KOPT-K1 (cell line): ENCODE results near the gene ZNF335.
"Not testable (repeated sequence)": the region's sequence is repeated elsewhere in the genome, so short reads cannot be mapped to it uniquely, and the experiment has no call there.

ENCODE experiments used
- H3K27ac ChIP-seq: fragments of 200-600 bp; sonication (generic); 2 replicates; pipeline ENCODE4 v1.5.1; 2016; ENCODE audit warnings: antibody characterized with exemption, mild to moderate bottlenecking, low read depth, low read length; ENCODE audit not compliant: poor library complexity, severe bottlenecking
- H3K36me3 ChIP-seq: fragments of 200-600 bp; sonication (generic); 2 replicates; pipeline ENCODE4 v1.5.1; 2017; ENCODE audit warnings: antibody characterized with exemption, mild to moderate bottlenecking, low read length, moderate library complexity; ENCODE audit not compliant: insufficient read depth
- H3K9me3 ChIP-seq: fragments of 200-600 bp; sonication (generic); 2 replicates; pipeline ENCODE4 v1.5.1; 2017; ENCODE audit warnings: antibody characterized with exemption, low read length, mild to moderate bottlenecking; ENCODE audit not compliant: insufficient read depth, poor library complexity, severe bottlenecking

The ZNF335 gene

GRCh38 chr20:45944151-45944964 is 27.6 kb downstream of the ZNF335 start:
- no peak overlapping the region for H3K27ac ChIP-seq
- H3K36me3 ChIP-seq: peaks cover 97% of the 10 kb centered on the region
- H3K9me3 ChIP-seq: no peaks in the 10 kb centered on the region

- Histone ChIP-seq H3K27ac (no peak overlapping the region), H3K36me3 (peaks cover 97% of the 10 kb centered on the region), H3K9me3 (no peaks in the 10 kb centered on the region)
Measured at GRCh38 chr20:45943613-45944012, 28.4 kb downstream of the ZNF335 start.

- no peak overlapping the region for H3K27ac ChIP-seq
- H3K36me3 ChIP-seq: peaks cover 87% of the 10 kb centered on the region
- no peaks in the 10 kb centered on the region for H3K9me3 ChIP-seq
Measured at GRCh38 chr20:45940469-45940868, 31.5 kb downstream of the ZNF335 start.

DNA sequence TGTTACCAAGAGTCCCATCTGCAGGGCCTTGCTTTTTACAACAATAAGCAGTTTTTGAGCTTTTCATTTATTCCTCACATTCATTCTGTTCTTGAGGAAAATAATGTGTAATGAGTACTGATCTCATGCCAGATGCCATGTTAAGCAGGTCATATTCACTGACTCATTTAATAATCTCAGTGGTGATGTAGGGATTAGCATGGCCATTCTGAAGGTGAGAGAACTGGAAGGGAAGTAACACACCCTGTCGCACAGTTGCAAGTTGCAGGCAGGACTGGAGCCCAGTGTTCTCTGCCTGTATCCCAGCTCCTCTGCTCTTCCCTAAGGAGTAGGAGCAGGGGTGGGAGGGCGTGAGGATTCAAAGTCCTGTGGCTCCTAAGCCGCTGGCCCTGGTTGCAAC is 31.9 kb downstream of the ZNF335 start:
- no peak overlapping the region for H3K27ac ChIP-seq
- no peaks in the 10 kb centered on the region for H3K9me3 ChIP-seq
- H3K36me3 ChIP-seq: peaks cover 83% of the 10 kb centered on the region

DNA sequence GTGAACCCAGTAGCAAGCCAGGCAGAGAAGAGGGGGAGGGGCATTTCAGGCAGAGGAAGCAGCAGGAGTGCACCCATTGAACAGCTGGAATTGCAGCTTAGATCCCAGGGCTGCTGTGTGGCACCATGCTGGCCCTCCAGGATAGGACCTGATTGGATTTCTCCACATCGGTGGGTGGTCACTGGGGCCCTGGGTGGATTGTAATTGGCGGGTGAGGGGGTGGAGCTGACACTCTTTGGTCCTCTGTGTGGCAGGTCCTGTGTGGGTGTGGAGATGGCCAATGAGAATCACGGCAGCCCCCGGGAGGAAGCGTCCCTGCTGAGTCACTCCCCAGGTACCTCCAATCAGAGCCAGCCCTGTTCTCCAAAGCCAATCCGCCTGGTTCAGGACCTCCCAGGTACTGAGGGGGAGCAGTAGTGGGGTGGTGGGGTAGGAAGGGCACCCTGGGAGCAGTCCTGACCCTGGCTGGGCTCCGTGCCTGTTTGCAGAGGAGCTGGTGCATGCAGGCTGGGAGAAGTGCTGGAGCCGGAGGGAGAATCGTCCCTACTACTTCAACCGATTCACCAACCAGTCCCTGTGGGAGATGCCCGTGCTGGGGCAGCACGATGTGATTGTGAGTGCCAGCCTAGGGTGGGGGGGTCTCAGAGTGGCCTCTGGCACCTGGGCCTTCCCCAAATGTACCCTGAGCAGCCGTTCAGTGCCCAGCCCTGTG is 33.1 kb downstream of the ZNF335 start:
- H3K36me3 ChIP-seq: peaks cover 71% of the 10 kb centered on the region
- no peaks in the 10 kb centered on the region for H3K9me3 ChIP-seq
- no peak overlapping the region for H3K27ac ChIP-seq

DNA sequence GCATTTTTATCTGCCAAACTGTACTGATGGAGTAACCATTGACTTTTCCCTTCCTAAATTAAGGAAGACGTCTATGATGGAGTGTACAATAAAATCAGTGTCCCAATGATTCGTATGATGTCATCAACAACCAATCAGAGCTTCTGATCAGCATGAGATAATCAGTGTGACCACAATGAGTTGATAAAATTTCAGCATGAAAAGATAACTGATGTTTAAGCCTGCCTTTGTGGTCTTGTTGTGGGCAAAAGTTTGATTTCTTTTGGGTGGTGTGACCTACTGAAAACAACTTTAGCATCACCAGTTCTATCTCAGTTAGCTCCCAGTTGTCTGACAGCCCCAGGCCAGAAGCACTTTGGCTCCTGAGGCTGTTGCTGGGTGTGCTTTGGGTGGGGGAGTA is 34.2 kb downstream of the ZNF335 start:
- H3K36me3 ChIP-seq: peaks cover 60% of the 10 kb centered on the region
- no peaks in the 10 kb centered on the region for H3K9me3 ChIP-seq
- H3K27ac ChIP-seq: no peak overlapping the region

- Histone ChIP-seq H3K27ac (peak overlapping the region; percentile 97), H3K36me3 (peaks cover 41% of the 10 kb centered on the region), H3K9me3 (no peaks in the 10 kb centered on the region)
Measured at GRCh38 chr20:45935416-45936046, 36.5 kb downstream of the ZNF335 start.

DNA sequence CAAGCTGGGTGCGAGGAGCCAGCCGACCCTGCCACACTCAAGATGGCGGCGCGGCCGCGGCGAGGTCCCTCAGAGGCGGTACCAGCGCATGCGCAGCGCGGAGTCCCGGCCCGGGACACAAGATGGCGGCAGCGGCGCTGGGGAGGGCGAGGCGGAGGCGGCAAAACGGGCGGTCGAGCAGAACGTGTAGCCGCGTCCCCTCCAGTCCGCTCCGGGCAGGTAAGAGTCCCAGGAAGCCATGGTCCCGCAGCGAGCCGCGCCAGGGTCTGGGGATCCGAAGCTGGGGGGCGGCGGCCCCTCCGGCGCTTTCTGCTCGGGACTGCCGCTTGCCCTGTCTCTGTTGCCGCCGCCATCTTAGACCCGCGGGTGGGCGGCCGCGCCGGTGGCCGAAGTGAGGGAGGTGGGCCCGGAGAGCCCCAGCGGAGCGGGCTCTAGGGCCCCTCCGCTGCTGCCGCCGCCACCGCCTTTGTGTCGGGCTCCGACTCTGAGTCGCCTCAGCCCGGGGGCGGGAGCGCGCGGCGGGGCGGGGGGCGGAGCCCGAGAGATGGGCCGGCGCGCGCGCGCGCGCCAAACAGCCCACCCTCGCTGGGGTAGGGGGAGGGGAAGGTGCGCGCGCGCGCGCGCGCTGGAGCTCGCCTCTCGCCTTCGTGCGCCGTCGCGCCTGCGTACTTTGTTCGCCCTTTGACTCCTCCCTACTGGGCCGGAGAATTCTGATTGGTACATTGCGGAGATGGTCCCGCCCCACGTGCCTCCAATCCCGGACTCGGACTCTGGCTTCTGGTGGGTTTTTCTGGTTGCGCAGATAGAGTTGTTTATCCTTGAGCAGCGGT is 37.2 kb downstream of the ZNF335 start, which contains the start of gene PCIF1:
Gene PCIF1, plus strand, starts transcription at position 98 of the 830 bp plus-strand sequence. CDS start 4,317 bp downstream, outside the sequence.
- Histone ChIP-seq H3K36me3 (peaks cover 33% of the 10 kb centered on the region), H3K27ac (peak within 1 kb of the TSS; percentile 97), H3K9me3 (no peaks in the 10 kb centered on the region)

DNA sequence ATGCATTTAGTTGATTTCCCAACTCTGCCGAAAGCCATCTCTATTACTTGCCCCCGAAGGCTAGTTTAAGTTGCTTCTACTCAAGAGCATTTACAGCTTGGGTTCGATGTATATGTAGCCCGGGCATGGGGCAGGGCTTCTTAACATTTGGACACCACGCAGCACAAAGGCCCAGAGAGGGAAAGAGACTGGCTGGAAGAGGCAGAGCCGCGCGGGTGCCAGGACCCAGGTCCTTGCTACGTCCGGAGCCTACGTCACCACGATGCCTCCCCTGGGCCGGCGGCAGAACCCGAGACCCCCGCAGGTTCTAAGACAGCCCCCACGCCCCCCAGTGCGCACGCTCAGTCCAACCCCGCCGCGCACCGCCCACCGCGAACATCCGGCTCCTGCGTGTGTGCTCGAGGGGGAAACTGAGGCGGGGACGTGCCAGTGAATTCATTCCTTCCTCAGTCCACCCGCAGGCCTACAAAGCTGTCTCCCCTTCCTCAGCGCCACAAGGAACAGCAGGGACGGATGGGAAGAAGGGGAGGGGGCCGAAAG is 37.9 kb downstream of the ZNF335 start:
- H3K9me3 ChIP-seq: no peaks in the 10 kb centered on the region
- peak overlapping the region; percentile 97 for H3K27ac ChIP-seq
- peaks cover 26% of the 10 kb centered on the region for H3K36me3 ChIP-seq

- peaks cover 20% of the 10 kb centered on the region for H3K36me3 ChIP-seq
- H3K27ac ChIP-seq: peak overlapping the region; percentile 97
- H3K9me3 ChIP-seq: no peaks in the 10 kb centered on the region
Measured at GRCh38 chr20:45933266-45934045, 38.5 kb downstream of the ZNF335 start.

- not testable (repeated sequence) for H3K36me3 ChIP-seq, H3K9me3 ChIP-seq, H3K27ac ChIP-seq
Measured at GRCh38 chr20:45931680-45932079, 40.3 kb downstream of the ZNF335 start.

DNA sequence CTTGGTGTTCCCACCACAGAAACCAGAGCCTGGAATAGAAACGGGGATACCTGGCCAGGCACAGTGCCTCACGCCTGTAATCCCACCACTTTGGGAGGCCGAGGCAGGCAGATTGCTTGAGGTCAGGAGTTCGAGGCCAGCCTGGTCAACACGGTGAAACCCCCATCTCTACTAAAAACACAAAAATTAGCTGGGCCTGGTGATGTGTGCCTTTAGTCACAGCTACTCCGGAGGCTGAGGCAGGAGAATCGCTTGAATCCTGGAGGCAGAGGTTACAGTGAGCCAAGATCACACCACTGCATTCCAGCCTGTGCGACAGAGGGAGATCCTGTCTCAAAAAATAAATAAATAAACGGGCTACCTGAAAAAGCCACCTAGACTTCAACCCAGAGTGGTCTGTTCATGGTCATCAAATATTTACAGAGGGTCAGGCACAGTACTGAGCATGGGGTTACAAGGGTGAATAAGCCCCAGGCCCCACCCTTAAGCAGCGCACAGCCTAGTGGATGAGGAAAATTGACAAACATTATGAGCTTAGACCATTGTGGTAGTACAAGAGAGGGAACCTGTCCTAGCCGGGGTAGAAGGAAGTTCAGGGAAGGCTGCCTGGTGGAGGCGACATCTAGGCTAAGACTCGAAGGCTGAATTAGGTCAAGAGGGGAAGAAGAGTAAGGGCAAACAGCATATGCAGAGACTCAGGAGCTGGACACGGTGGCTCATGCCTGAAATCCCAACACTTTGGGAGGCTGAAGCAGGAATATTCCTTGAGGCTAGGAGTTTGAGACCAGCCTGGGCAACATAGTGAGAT is 44.7 kb downstream of the ZNF335 start:
- Histone ChIP-seq H3K36me3 (no peaks in the 10 kb centered on the region), H3K9me3 (no peaks in the 10 kb centered on the region), H3K27ac (no peak overlapping the region)

- Histone ChIP-seq H3K9me3 (no peaks in the 10 kb centered on the region), H3K27ac (no peak overlapping the region), H3K36me3 (no peaks in the 10 kb centered on the region)
Measured at GRCh38 chr20:45926731-45927070, 45.3 kb downstream of the ZNF335 start.
